ENCODE measurements around the gene C5AR2. TPM values are rescaled to one million over a fixed set of nuclear protein-coding genes. Genes with fewer than 3 reads are reported as not detected.
"Not testable (repeated sequence)": the region's sequence is repeated elsewhere in the genome, so short reads cannot be mapped to it uniquely, and the experiment has no call there.

Gene C5AR2
- total RNA-seq, 1 donor from 2014 or later: 3.5 TPM

GRCh38 chr19:47356900-47357299 is 24.9 kb downstream of the C5AR2 start:
- peaks cover 91% of the 10 kb centered on the region for H3K36me3 ChIP-seq
- H3K4me3 ChIP-seq: no peak overlapping the region
- no peaks in the 10 kb centered on the region for H3K9me3 ChIP-seq
- DNase-seq (no peak), ATAC-seq (no peak)
- TF ChIP-seq CTCF (IDR thresholded peaks at IDR 0.05): no peak
- H3K4me1 ChIP-seq: no peaks in the 10 kb centered on the region
- intact Hi-C loops (cut with DNase I): no loop called here
- H3K27ac ChIP-seq: no peak overlapping the region
- no peaks in the 10 kb centered on the region for H3K27me3 ChIP-seq

- TF ChIP-seq CTCF (IDR thresholded peaks at IDR 0.05): no peak
- peaks cover 98% of the 10 kb centered on the region for H3K36me3 ChIP-seq
- no peak overlapping the region for H3K4me3 ChIP-seq
- DNase-seq (no peak), ATAC-seq (peak; percentile 25)
- H3K27me3 ChIP-seq: no peaks in the 10 kb centered on the region
- H3K9me3 ChIP-seq: no peaks in the 10 kb centered on the region
- no peak overlapping the region for H3K27ac ChIP-seq
- H3K4me1 ChIP-seq: no peaks in the 10 kb centered on the region
- intact Hi-C loops (cut with DNase I): no loop called here
Observed at GRCh38 chr19:47357788-47358680, 26.1 kb downstream of the C5AR2 start.

DNA sequence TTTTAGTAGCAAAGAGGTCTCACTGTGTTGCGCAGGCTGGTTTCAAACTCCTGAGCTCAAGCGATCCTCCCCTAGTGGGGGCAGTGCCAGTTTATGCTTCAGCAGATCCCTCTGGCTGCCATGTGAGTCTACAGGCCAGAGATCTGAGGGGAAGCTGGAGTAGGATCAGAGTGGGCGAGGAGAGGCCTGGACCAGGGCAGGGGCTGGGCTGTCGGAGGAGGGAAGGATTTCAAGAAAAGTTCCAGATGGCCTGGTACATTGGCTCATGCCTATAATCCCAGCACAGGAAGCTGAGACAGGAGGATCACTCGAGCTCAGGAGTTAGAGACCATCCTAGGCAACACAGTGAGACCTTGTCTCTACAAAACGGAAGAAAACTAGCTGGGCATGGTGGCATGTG is 27.0 kb downstream of the C5AR2 start:
- Histone ChIP-seq H3K9me3 (no peaks in the 10 kb centered on the region), H3K4me3 (no peak overlapping the region), H3K36me3 (peaks cover 98% of the 10 kb centered on the region), H3K27ac (no peak overlapping the region), H3K4me1 (no peaks in the 10 kb centered on the region), H3K27me3 (no peaks in the 10 kb centered on the region)
- intact Hi-C loops (cut with DNase I): no loop called here
- DNase-seq (no peak), ATAC-seq (no peak)
- TF ChIP-seq CTCF (IDR thresholded peaks at IDR 0.05): no peak

DNA sequence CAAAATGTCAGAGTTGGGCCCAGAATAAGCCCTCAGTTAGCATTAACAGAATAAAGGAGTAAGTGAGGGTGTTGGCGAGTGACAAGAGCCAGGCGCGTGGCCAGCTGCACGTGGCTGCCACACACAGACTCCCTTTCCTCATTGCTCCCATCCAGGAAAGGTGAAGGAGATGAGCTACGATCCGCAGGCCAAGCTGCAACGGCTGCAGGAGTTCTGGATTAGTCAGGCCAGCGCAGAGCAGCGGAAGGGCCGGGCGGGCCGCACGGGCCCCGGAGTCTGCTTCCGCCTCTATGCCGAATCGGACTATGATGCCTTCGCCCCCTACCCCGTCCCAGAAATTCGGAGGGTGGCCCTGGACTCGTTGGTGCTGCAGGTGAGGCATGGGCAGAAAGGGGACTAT is 30.3 kb downstream of the C5AR2 start:
- Histone ChIP-seq H3K27me3 (no peaks in the 10 kb centered on the region), H3K4me1 (no peaks in the 10 kb centered on the region), H3K4me3 (no peak overlapping the region), H3K36me3 (peaks cover 87% of the 10 kb centered on the region), H3K27ac (no peak overlapping the region), H3K9me3 (no peaks in the 10 kb centered on the region)
- ATAC-seq: no peak
- no peak for DNase-seq
- no peak for TF ChIP-seq CTCF (IDR thresholded peaks at IDR 0.05)
- intact Hi-C loops (cut with DNase I): no loop called here

GRCh38 chr19:47363758-47364531 is 32.0 kb downstream of the C5AR2 start:
- H3K27ac ChIP-seq: no peak overlapping the region
- H3K36me3 ChIP-seq: peaks cover 79% of the 10 kb centered on the region
- no peaks in the 10 kb centered on the region for H3K27me3 ChIP-seq
- no peaks in the 10 kb centered on the region for H3K9me3 ChIP-seq
- TF ChIP-seq CTCF (IDR thresholded peaks at IDR 0.05): no peak
- intact Hi-C loops (cut with DNase I): no loop called here
- no peak for DNase-seq
- no peaks in the 10 kb centered on the region for H3K4me1 ChIP-seq
- ATAC-seq: peak; percentile 53
- H3K4me3 ChIP-seq: no peak overlapping the region

DNA sequence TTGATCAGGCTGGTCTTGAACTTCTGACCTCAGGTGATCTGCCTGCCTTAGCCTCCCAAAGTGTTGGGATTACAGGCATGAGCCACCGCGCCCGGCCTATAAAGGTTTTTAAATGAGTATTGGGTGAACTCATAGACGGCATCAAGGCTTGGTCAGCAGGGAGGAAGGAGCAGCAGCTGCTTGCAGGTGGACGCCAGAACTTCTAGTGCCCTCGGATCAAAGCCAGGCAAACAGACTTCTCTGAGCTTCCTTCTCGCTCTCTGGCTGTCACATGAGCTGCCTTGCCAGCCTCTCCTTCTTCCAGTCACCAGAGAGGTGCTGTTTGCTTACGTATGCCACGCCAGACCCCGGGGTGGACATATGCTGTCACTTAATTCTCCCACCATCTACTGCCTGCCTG is 33.5 kb downstream of the C5AR2 start:
- H3K9me3 ChIP-seq; H3K4me1 ChIP-seq; DNase-seq; H3K27ac ChIP-seq; H3K27me3 ChIP-seq; H3K4me3 ChIP-seq; ATAC-seq; intact Hi-C loops (cut with DNase I): not testable (repeated sequence)
- H3K36me3 ChIP-seq: peaks cover 79% of the 10 kb centered on the region
